ENCODE data around the gene UBTD2. TPM values are rescaled to one million over a fixed set of nuclear protein-coding genes. Genes with fewer than 3 reads are reported as not detected.

UBTD2 gene
- total and polyA plus RNA-seq, 9 of the 15 experiments (the other 6 are each of a cell fraction or from before 2014, with no cell fraction given), result 0.01 to 0.46 (median 0.15) TPM; not detected in 1

DNA sequence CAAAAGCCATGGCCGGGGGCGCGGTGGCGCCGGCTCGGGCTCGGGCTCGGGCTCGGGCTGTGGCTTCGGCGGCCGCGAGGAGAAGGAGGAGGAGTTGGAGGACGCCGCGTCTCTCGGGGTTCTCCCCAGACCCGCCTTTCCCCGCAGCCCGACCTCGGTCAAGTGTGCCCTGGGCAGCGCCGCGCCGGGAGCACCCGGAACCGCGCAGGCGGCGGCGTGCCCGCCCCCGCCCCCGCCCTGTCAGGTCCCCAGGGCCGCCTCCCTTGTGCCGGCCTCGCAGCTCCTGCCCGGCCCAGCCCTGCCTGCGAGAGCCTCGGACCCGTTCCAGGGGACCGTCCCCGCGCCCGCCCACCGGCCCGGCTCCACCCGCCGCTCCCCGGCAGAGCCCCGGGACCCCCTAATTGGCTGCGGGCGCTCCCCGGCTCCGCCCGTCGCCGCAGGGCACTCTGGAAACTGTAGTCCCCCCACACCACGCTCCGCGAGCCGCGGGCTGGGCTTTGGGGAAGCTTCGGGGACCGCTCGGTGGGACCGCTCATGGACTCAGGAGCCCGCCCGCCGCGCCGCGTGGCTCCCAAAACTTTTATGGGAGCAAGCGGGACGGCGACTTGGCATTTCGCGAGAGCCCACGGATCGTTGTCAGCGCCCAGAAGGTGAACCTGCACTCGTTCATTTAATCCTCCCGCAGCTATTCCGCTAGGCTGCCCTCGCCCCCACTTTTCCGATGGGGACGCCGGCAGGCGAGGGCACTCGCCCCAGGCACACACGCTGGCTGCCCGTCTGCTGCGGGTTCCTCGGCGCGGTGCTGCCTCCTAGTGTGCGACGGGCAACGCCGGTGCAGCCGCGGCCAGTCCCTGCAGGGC is 95.3 kb downstream of the UBTD2 start, which contains the start of gene STK10 (continued):
- 0 out of 2 replicates have a peak, but pooled peaks have one; percentile 35 for TF ChIP-seq TGIF2 (CRISPR knock-in tag; IDR thresholded peaks at IDR 0.05)
- peak; percentile 24; the same call in 1 of the 2 replicates for TF ChIP-seq SAFB (IDR thresholded peaks at IDR 0.05; ENCODE audit: borderline replicate concordance, low read depth, low read length)
- TF ChIP-seq, protein P1, sequence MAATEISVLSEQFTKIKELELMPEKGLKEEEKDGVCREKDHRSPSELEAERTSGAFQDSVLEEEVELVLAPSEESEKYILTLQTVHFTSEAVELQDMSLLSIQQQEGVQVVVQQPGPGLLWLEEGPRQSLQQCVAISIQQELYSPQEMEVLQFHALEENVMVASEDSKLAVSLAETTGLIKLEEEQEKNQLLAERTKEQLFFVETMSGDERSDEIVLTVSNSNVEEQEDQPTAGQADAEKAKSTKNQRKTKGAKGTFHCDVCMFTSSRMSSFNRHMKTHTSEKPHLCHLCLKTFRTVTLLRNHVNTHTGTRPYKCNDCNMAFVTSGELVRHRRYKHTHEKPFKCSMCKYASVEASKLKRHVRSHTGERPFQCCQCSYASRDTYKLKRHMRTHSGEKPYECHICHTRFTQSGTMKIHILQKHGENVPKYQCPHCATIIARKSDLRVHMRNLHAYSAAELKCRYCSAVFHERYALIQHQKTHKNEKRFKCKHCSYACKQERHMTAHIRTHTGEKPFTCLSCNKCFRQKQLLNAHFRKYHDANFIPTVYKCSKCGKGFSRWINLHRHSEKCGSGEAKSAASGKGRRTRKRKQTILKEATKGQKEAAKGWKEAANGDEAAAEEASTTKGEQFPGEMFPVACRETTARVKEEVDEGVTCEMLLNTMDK (IDR thresholded peaks at IDR 0.05; ENCODE audit: borderline replicate concordance, insufficient read depth, low read depth, low read length, poor library complexity, severe bottlenecking), result peak; percentile 58
- peak in 1 of 2 experiments; percentile 72; a peak in 2 of 4 replicates for TF ChIP-seq HDAC1 (IDR thresholded peaks at IDR 0.05)
- TF ChIP-seq ZBTB17 (CRISPR knock-in tag; IDR thresholded peaks at IDR 0.05), result peak; percentile 74
- peak; percentile 14; the same call in 1 of the 2 replicates for TF ChIP-seq ZKSCAN1 (IDR thresholded peaks at IDR 0.05; ENCODE audit: low read depth, low read length)
- peak; percentile 33 for TF ChIP-seq TAF1 (IDR thresholded peaks at IDR 0.05; ENCODE audit: control insufficient read depth, extremely low read depth, insufficient read depth, low read length, severe bottlenecking)
- TF ChIP-seq GABPB1 (CRISPR knock-in tag; IDR thresholded peaks at IDR 0.05), result peak; percentile 71; the same call in 1 of the 2 replicates
- TF ChIP-seq NFIX (CRISPR knock-in tag; IDR thresholded peaks at IDR 0.05; ENCODE audit: low read depth), result no peak
- no peak for TF ChIP-seq NEUROD1 (IDR thresholded peaks at IDR 0.05; ENCODE audit: borderline replicate concordance, low read depth, low read length, partially characterized antibody)
- TF ChIP-seq FOXJ3 (CRISPR knock-in tag; IDR thresholded peaks at IDR 0.05), result no peak
- peak; percentile 88 for TF ChIP-seq CTBP1 (IDR thresholded peaks at IDR 0.05; ENCODE audit: borderline replicate concordance)
- TF ChIP-seq NRF1 (conservative IDR thresholded peaks at IDR 0.05 in 1 of 2, IDR thresholded peaks at IDR 0.05 in 1 of 2), result peak; percentile 71 to 72; a peak in 2 of 4 replicates
- TF ChIP-seq, protein P2, sequence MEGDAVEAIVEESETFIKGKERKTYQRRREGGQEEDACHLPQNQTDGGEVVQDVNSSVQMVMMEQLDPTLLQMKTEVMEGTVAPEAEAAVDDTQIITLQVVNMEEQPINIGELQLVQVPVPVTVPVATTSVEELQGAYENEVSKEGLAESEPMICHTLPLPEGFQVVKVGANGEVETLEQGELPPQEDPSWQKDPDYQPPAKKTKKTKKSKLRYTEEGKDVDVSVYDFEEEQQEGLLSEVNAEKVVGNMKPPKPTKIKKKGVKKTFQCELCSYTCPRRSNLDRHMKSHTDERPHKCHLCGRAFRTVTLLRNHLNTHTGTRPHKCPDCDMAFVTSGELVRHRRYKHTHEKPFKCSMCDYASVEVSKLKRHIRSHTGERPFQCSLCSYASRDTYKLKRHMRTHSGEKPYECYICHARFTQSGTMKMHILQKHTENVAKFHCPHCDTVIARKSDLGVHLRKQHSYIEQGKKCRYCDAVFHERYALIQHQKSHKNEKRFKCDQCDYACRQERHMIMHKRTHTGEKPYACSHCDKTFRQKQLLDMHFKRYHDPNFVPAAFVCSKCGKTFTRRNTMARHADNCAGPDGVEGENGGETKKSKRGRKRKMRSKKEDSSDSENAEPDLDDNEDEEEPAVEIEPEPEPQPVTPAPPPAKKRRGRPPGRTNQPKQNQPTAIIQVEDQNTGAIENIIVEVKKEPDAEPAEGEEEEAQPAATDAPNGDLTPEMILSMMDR (IDR thresholded peaks at IDR 0.05 in 2 of 3, conservative IDR thresholded peaks at IDR 0.05 in 1 of 3; ENCODE audit: insufficient read depth in 2 of 3, low read depth in 1 of 3, low read length in 3 of 3), result peak; percentile 91 to 94 (median 94)
- TF ChIP-seq, protein P3, sequence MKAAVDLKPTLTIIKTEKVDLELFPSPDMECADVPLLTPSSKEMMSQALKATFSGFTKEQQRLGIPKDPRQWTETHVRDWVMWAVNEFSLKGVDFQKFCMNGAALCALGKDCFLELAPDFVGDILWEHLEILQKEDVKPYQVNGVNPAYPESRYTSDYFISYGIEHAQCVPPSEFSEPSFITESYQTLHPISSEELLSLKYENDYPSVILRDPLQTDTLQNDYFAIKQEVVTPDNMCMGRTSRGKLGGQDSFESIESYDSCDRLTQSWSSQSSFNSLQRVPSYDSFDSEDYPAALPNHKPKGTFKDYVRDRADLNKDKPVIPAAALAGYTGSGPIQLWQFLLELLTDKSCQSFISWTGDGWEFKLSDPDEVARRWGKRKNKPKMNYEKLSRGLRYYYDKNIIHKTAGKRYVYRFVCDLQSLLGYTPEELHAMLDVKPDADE (conservative IDR thresholded peaks at IDR 0.05; ENCODE audit: control insufficient read depth, low read depth, low read length), result 0 out of 2 replicates have a peak, but pooled peaks have one; percentile 22
- no peak for TF ChIP-seq SAP30 (IDR thresholded peaks at IDR 0.05; ENCODE audit: borderline replicate concordance, insufficient read depth, low read depth, low read length, poor library complexity, severe bottlenecking)
- 0 out of 2 replicates have a peak, but pooled peaks have one; percentile 51 for TF ChIP-seq ERF (CRISPR knock-in tag; IDR thresholded peaks at IDR 0.05)
